IgD-negative memory B cell (primary cell): ENCODE data around the gene MUS81. TPM values are rescaled to one million over a fixed set of nuclear protein-coding genes. Genes with fewer than 3 reads are reported as not detected.

Experiments
- H3K27ac Mint-ChIP-seq, 3 donors: one replicate each; pipeline ENCODE4 v1.8.0; 2020 to 2022; ENCODE audit warnings: mild to moderate bottlenecking in 3 of 3, mixed read lengths in 3 of 3, moderate library complexity in 1 of 3
- H3K27me3 Mint-ChIP-seq: one replicate; pipeline ENCODE4 v1.8.0; 2021; ENCODE audit warnings: mixed read lengths
- H3K36me3 Mint-ChIP-seq: one replicate; pipeline ENCODE4 v1.8.0; 2020; ENCODE audit warnings: mild to moderate bottlenecking, mixed read lengths
- H3K4me1 Mint-ChIP-seq, 3 donors: one replicate each; pipeline ENCODE4 v1.8.0; 2020 to 2022; ENCODE audit warnings: mixed read lengths in 3 of 3, mild to moderate bottlenecking in 1 of 3
- H3K4me3 Mint-ChIP-seq, 4 donors: one replicate each; pipeline ENCODE4 v1.8.0; 2020 to 2022; ENCODE audit warnings: mild to moderate bottlenecking in 4 of 4, mixed read lengths in 4 of 4, moderate library complexity in 3 of 4
- H3K9me3 Mint-ChIP-seq, 3 donors: one replicate each; pipeline ENCODE4 v1.8.0; 2020 to 2021; ENCODE audit warnings: mixed read lengths in 3 of 3, mild to moderate bottlenecking in 1 of 3
- polyA plus RNA-seq: library from polyadenylated mRNA; unstranded; fragments of 300-500 nt; fragmentation: Illumina TruSeq; gene quantifications from one replicate; pipeline ENCODE4 v1.2.3, GENCODE V29; 2021

The MUS81 gene
- polyA plus RNA-seq, 1 donor from 2014 or later: 38.7 TPM

DNA sequence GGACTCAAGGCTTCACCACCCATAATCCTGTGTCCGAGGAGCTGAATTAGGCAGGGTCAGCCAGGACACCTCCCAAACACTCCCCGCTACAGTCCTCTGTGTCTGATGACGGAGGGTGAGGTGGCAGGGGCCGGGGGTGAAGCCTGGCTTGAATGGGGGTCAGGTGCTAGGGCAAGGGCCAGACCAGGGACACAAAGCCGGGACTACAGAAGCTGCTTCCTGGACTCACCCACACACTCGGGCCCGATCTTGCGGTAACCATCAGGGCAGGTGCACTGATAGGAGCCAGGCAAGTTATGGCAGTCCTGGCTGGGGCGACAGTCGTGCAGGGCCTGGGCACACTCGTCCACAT, 10.1 kb downstream of the MUS81 start:
- H3K27ac Mint-ChIP-seq: peak overlapping the region in 1 of 3 donors; percentile 18
- peaks cover 5% of the 10 kb centered on the region for H3K27me3 Mint-ChIP-seq
- peak overlapping the region in 2 of 4 donors; percentile 55 to 60 for H3K4me3 Mint-ChIP-seq
- H3K9me3 Mint-ChIP-seq: no peaks in the 10 kb centered on the region
- peaks cover 2% of the 10 kb centered on the region for H3K36me3 Mint-ChIP-seq
- H3K4me1 Mint-ChIP-seq: peaks cover 5 to 13% (median 12%) of the 10 kb centered on the region in 3 donors

DNA sequence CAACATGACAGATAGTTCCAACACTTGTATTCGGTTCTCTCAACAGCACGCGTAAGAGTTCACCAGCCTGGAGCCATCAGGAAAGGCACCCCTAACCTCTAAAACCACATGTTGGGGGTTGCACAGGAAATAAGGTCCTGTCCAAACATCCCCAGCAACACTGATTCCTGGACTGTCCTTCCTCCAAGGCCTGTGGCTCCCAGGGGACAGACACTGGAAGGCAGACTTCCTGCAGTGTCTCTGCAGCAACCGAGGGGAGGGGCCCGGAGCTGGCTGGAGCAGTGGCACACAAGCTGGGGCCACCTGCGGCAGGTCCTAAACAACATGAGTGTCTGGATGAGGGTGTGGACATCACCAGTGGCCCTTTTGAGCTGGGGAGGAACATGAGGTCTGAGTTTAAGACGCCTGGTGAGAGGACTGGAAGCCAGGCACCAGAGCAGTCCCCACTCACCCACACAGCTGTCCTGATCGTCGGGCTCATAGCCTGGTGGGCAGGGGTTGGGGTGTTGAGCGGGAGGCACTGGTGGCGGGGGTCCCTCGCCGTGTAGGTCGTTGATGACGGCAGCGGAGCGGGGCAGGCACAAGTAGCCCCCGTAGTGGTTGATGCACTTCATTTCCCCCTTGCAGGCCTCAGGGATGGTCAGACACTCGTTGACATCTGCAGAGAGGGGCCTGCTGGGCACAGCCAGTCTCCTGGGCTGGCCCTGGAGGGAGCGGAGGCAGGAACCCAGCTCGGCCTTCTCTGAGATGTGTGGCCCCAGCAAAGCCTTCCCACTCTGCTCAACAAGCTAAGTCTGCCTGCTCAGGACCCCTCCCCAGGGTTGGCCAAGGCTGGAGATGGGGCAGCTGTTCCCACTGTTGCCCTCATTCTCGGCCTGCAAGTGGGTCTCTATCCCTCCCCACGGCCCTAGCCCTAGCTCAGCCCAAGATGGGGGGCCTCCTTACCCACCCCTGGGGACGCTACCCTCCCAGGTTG, 10.8 kb downstream of the MUS81 start:
- H3K27ac Mint-ChIP-seq: peak overlapping the region in 1 of 3 donors; percentile 39
- H3K27me3 Mint-ChIP-seq: peaks cover 5% of the 10 kb centered on the region
- peaks cover 5 to 13% (median 12%) of the 10 kb centered on the region in 3 donors for H3K4me1 Mint-ChIP-seq
- peak overlapping the region in 2 of 4 donors; percentile 55 to 60 for H3K4me3 Mint-ChIP-seq
- H3K36me3 Mint-ChIP-seq: peaks cover 2% of the 10 kb centered on the region
- no peaks in the 10 kb centered on the region for H3K9me3 Mint-ChIP-seq

DNA sequence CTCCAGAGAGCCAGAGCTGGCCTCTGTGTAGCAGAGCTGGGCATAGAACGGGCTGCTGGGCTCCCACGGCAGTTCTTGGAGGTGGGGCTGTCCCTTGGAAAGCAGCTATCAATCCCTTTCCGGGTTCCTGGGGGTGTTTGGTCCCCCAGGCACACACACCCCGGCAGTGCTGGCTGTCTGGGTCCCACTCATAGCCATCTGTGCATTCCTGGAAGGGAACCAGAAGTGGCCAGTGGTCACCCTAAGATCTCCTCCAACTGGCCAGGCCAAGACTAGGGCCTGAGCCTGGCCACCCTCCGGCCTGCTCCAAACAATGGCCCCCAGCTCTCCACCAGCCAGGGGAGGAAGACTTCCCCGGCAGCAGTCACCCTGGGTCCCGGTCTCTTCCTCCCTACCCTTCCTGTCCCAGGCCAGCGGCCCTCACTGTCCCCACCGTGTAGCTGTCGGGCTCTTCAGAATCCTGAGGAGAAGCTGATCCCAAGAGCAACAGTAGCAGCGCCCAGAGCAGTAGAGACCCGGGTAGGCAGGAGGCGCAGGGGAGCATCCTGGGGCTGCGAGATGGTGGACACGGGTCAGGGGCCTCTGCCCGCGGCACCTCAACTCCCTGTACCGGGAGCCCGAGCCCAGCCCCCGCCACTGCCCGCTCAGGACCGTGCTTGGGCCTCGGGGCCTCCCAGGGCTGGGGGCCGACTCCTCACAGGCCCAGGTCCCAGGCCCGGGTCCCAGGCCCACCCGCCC, 11.7 kb downstream of the MUS81 start:
- H3K27me3 Mint-ChIP-seq: peaks cover 5% of the 10 kb centered on the region
- H3K4me3 Mint-ChIP-seq: peak overlapping the region; percentile 8 to 60 (median 29)
- peaks cover 2% of the 10 kb centered on the region for H3K36me3 Mint-ChIP-seq
- H3K9me3 Mint-ChIP-seq: no peaks in the 10 kb centered on the region
- no peak overlapping the region for H3K27ac Mint-ChIP-seq
- H3K4me1 Mint-ChIP-seq: peaks cover 5 to 13% (median 12%) of the 10 kb centered on the region in 3 donors

DNA sequence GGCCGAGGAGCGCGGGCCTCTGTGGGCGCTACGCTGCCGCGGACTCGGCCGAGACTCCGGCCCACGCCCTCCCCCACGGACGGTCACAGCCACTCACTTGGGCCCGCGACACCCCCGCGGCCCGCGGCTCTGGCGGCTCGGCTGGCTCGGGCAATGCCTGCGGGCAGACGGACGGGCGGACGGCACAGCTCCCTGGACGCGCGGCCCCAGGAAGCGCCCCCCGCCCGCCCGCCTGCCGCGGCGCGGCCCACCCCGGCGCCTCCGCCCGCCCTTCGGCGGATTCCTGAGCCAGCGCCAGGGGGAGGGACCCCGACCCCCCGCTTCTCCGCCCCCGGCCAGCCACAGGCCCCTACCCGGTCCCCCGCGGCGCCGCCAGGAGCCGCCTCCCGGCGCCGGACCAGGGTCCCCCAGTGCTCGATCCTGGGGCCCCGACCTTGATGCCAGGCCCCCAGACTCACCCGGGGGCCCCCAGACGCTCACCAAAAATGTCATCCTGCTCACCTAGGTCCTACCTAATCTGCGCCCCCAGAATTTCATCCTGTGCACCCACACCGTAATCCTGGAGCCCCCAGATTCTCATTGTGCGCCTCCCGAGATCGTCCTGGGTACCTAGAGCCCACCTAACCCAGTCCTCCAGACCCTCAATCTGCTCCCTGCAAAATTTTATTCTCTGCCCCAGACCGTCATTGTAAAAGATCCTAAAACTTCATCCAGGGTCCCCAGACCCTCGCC, 12.5 kb downstream of the MUS81 start, which contains the start of gene EFEMP2:
EFEMP2 (minus strand) TSS at position 215 of the 732 bp plus-strand sequence. CDS start 446 bp downstream, outside the sequence.
- peaks cover 5 to 13% (median 12%) of the 10 kb centered on the region in 3 donors for H3K4me1 Mint-ChIP-seq
- no peaks in the 10 kb centered on the region for H3K36me3 Mint-ChIP-seq
- peaks cover 5% of the 10 kb centered on the region for H3K27me3 Mint-ChIP-seq
- no peaks in the 10 kb centered on the region for H3K9me3 Mint-ChIP-seq
- peak within 1 kb of the TSS; percentile 79 to 91 (median 87) for H3K27ac Mint-ChIP-seq
- peak within 1 kb of the TSS; percentile 80 to 95 (median 89) for H3K4me3 Mint-ChIP-seq

DNA sequence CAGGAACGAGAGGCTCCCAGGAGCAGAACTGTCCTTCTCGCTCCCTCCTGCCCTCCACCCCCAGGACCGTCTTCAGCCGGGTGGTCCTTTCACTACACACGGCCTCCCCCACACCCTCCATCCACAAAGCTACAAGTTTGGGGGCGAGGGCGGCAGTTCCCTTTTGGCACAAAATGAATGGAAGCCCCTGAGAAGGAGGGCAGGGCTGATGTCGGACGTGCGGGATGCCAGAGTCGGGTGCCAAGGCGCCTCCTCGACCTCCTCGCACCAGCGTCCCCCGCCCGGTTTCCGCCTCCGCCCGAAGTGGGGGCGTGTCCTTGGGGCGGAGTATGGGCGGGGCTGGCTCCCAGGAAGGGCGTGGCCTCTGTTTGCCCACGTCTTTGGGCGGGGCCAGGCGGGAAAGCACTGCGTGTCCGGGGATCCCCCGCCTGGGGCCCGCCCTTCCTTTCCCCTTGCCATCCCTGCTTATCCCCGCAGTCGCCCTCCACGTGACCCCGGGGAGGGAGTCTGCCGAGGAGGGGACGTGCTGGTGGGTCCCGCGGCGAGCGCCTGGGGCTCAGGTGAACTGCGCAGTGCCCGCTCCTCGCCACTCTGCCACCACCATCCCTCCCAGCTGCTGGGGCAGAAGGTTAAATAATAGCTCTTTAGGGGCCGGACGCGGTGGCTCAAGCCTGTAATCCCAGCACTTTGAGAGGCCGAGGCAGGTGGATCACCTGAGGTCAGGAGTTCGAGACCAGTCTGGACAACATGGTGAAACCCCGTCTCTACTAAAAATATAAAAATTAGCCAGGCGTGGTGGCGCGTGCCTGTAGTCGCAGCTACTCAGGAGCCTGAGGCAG, 13.3 kb downstream of the MUS81 start:
- Mint-ChIP-seq H3K36me3 (no peaks in the 10 kb centered on the region), H3K27me3 (peaks cover 5% of the 10 kb centered on the region), H3K4me3 (peak overlapping the region; percentile 80 to 95 (median 89)), H3K4me1 (peaks cover 5 to 13% (median 12%) of the 10 kb centered on the region in 3 donors), H3K9me3 (no peaks in the 10 kb centered on the region), H3K27ac (peak overlapping the region; percentile 79 to 91 (median 87))

DNA sequence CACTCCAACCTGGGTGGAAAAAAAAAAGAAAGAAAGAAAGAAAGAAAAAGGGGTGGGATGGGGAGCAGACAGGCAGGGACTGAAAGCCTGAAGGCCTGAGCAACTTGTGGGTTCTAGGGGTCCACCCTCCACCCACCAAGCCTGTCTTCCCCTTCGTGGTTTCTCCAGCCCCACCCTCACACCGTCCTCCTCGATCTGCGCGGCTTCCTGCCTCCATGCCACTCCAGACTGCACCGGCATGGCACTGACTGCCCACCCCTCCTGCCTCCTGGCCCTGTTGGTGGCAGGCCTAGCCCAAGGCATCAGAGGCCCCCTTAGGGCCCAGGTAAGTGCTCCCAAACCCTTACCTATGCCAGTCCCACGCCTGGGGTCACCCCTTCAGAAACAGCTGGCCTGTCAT, 19.4 kb downstream of the MUS81 start, which contains the start of gene CTSW:
CTSW (plus strand) TSS at position 221 of the 400 bp plus-strand sequence; CDS start at position 239, 18 bp downstream.
- Mint-ChIP-seq H3K27me3 (no peaks in the 10 kb centered on the region), H3K4me1 (peaks cover 2 to 6% (median 3%) of the 10 kb centered on the region in 3 donors), H3K36me3 (no peaks in the 10 kb centered on the region), H3K27ac (peak within 1 kb of the TSS in 1 of 3 donors; percentile 74), H3K4me3 (peak within 1 kb of the TSS in 1 of 4 donors; percentile 84), H3K9me3 (no peaks in the 10 kb centered on the region)

DNA sequence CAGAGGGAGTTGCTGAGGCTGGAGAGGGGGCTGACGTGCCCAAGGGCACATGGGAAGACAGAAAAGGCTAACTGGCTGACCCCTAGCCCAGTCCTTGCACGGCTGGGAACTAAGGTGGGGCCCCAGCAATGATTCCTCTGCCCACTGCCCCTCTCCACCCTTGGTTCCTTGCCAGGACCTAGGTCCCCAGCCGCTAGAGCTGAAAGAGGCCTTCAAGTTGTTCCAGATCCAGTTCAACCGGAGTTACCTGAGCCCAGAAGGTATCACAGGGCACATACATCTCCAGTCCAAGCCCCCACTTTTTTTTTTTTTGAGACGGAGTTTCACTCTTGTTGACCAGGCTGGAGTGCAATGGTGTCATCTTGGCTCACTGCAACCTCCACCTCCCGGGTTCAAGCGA, 19.8 kb downstream of the MUS81 start:
- H3K36me3 Mint-ChIP-seq: no peaks in the 10 kb centered on the region
- peaks cover 6 to 7% (median 7%) of the 10 kb centered on the region in 3 donors for H3K4me1 Mint-ChIP-seq
- H3K27me3 Mint-ChIP-seq: no peaks in the 10 kb centered on the region
- H3K9me3 Mint-ChIP-seq: no peaks in the 10 kb centered on the region
- peak overlapping the region in 1 of 3 donors; percentile 74 for H3K27ac Mint-ChIP-seq
- peak overlapping the region in 1 of 4 donors; percentile 65 for H3K4me3 Mint-ChIP-seq

DNA sequence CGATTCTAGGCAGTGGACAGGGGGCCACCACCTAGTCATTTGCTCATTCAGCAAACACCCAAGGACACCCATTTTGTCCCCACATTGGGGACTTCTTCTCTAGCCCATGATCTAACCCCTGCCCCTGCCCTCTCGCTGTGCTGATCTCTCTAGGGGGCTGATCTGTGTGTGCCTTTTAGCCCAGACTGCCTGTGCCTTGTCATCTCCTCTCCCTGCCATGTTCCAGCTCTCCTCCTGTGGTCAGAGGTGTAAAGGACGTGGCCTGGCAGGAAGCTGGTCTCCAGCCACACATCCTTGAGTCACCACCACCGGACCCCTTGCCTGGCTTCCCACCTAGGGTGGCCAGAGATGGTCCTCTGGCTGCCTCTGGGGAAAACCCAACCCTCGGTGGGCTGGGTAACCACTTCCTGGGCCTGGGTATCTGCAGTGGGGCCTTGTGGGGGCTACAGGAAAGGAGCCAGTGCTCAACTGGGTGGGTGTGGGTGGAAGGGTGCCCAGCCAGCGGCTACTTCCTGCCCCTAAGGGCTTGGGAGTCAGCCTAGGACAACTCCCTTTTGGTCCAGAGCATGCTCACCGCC, 20.7 kb downstream of the MUS81 start:
- Mint-ChIP-seq H3K4me1 (peaks cover 8 to 11% (median 9%) of the 10 kb centered on the region in 3 donors), H3K9me3 (no peaks in the 10 kb centered on the region), H3K27me3 (no peaks in the 10 kb centered on the region)

DNA sequence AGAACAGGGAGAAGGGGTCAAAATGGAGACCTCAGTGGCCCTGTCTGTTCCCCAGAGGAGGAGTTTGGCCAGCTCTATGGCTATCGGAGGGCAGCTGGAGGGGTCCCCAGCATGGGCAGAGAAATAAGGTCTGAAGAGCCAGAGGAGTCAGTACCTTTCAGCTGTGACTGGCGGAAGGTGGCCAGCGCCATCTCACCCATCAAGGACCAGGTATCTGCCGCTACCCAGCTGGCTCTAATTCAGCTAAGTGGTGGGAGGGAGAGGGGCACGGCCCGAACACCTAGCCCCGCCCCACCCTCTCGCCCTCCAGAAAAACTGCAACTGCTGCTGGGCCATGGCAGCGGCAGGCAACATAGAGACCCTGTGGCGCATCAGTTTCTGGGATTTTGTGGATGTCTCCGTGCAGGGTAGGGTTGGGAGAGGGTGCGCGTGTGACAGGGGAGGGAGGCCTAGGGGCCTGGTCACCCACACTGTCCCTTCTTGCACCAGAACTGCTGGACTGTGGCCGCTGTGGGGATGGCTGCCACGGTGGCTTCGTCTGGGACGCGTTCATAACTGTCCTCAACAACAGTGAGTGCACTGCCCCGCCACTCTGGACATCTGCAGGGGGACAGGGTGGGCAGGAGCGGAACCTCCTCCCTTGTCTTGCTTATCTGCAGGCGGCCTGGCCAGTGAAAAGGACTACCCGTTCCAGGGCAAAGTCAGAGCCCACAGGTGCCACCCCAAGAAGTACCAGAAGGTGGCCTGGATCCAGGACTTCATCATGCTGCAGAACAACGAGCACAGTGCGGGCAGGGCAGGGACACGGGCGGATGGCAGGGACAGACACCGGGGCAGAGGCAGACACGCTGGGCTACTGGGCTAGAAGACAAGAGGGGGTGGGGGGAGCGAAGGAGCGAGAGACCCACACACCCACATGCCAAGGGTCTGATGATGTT, 22.2 kb downstream of the MUS81 start:
- Mint-ChIP-seq H3K27ac (no peak overlapping the region), H3K36me3 (no peaks in the 10 kb centered on the region), H3K27me3 (no peaks in the 10 kb centered on the region), H3K4me3 (peak overlapping the region in 1 of 4 donors; percentile 45), H3K4me1 (peaks cover 8 to 15% (median 13%) of the 10 kb centered on the region in 3 donors), H3K9me3 (no peaks in the 10 kb centered on the region)

More for the DNA sequence above, 20.7 kb downstream of the MUS81 start:
- H3K4me3 Mint-ChIP-seq: peak overlapping the region in 1 of 4 donors; percentile 84
- no peaks in the 10 kb centered on the region for H3K36me3 Mint-ChIP-seq
- peak overlapping the region in 1 of 3 donors; percentile 74 for H3K27ac Mint-ChIP-seq

DNA sequence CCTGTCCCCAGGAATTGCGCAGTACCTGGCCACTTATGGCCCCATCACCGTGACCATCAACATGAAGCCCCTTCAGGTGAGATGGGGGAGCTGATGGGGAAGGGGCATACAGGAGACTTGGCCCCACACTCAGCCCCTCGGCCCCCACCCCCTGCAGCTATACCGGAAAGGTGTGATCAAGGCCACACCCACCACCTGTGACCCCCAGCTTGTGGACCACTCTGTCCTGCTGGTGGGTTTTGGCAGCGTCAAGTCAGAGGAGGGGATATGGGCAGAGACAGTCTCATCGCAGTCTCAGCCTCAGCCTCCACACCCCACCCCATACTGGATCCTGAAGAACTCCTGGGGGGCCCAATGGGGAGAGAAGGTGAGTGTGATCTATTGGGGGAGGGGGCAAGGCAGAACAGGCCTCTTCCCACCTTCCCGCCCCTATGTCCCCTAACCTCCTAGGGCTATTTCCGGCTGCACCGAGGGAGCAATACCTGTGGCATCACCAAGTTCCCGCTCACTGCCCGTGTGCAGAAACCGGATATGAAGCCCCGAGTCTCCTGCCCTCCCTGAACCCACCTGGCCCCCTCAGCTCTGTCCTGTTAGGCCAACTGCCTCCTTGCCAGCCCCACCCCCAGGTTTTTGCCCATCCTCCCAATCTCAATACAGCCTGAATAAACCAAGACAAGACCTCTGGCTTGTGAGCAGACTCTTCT, 23.0 kb downstream of the MUS81 start:
- Mint-ChIP-seq H3K27me3 (no peaks in the 10 kb centered on the region), H3K36me3 (no peaks in the 10 kb centered on the region), H3K4me3 (no peak overlapping the region), H3K9me3 (no peaks in the 10 kb centered on the region), H3K27ac (no peak overlapping the region), H3K4me1 (peaks cover 9 to 17% (median 14%) of the 10 kb centered on the region in 3 donors)

DNA sequence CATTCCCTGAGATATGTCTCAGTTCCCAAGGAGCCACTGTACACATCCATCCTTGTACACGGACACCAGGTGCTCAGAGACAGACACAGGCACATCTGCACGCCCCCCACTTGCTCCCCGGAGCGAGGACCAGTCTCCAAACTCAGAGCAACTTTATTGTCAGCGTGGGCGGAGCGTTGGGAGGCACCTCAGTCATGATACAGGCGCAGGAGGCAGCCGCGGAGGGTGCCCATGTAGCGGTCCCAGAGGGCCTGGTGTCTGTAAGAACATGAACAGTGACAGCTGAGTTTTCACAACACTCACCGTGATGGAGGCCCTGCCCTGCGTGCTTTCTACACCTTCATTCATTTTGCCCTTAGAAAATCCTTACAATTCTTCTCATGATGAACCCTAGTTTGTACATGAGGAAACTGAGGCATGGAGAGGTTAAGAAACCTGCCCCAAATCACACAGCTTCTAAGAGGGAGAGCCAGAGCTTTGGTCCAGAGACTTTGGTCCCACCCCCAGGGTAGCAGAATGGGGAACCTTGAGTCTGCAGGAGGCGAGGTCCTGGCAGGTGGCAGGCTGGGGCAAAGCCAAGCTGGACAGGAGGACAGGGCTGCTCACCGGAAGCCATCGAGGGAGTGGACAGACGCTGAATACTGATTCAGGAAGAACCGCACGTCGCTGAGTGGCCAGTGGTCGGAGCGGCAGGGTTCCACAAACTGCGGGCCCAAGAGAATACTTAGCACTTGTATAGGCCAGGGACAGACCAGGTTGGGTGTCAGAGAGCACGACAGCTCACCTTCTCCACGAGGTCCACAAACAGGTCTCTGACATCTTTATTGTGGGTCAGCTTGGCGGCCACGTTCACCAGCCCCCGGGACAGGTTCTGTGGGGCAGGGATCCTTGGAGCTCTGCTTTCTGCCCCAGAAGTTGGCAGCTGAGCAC, 23.8 kb downstream of the MUS81 start:
- peak overlapping the region in 2 of 4 donors; percentile 66 to 88 for H3K4me3 Mint-ChIP-seq
- H3K9me3 Mint-ChIP-seq: no peaks in the 10 kb centered on the region
- no peaks in the 10 kb centered on the region for H3K36me3 Mint-ChIP-seq
- H3K4me1 Mint-ChIP-seq: peaks cover 16 to 23% (median 19%) of the 10 kb centered on the region in 3 donors
- H3K27ac Mint-ChIP-seq: peak overlapping the region in 2 of 3 donors; percentile 81 to 95
- H3K27me3 Mint-ChIP-seq: no peaks in the 10 kb centered on the region
